NCI-H446 treated with DMSO at 0.1 percent for 48 hours (cell line): ENCODE data around the gene CACNA1C.

ENCODE experiments used
- DNase-seq: peaks from one replicate; lab custom pipeline; 2025; lab: John Stamatoyannopoulos, UW

CACNA1C gene

DNA sequence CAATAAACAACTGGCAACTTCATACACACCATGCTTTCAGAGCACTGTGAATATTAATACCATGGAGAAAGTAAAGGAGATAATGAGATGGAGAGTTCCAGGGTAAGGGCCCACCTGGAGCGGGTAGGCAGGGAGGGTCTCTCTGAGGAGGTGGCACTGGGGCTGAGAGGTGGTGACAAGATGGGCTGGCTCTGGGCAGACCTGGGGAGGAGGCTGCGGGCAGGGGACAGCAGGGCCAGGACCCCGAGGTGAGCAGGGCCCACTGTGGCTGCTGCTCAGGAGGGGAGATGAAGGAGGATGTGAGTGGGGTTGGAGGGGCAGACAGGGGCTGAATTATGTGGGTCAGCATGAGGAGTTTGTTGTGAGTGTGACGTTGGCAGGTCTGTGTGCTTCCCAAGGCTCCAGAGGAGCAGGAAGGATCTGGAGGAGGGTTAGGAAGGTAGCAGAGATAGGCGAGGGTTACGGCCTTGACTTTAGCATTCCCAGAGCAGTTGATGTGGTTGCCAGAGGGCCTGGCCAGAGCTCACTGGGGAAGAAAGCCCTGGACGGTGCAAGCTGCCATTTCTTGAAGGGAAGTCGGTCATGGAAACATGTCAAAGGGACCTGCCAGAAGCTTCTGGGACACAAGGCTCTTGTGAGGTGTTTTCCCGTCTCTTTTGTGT is 88.2 kb downstream of the CACNA1C start:
- no peak for DNase-seq

DNA sequence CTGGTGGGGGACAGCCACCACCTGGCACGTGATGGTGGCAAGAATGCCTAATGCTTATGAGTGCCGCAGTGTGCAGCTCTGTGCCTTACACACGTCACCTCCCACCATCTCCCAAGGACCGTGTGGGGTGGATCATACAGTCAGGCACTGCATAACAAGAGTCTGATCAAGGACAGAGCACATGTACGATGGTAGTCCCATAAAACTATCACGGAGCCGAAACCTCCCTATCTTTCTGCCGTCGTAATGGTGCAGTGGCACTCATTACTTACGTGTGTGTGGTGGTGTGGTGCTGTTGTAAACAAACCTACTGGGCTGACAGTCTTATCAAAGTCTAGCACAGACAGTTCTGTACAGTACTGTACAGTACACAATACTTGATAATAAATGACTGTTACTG is 89.3 kb downstream of the CACNA1C start:
- no peak for DNase-seq

DNA sequence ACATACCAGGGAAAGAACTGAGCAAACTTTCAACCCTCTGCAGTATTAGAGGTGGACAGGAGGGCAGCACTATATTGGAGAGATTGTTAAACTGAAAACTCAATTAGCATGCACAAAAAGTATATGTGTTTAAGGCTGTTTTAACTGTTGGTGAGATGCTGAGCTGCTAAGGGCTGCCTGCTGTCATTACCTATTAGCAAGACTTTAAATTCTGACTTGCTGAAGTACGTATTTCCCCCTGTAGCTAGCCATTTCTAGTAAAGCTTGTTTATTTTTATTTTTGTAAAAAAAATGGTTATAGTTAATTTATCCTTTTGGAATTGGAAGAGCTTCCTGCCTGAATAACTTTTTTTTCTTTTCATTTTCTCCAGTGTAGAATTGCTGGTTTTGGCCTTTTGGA is 92.2 kb downstream of the CACNA1C start:
- no peak for DNase-seq

DNA sequence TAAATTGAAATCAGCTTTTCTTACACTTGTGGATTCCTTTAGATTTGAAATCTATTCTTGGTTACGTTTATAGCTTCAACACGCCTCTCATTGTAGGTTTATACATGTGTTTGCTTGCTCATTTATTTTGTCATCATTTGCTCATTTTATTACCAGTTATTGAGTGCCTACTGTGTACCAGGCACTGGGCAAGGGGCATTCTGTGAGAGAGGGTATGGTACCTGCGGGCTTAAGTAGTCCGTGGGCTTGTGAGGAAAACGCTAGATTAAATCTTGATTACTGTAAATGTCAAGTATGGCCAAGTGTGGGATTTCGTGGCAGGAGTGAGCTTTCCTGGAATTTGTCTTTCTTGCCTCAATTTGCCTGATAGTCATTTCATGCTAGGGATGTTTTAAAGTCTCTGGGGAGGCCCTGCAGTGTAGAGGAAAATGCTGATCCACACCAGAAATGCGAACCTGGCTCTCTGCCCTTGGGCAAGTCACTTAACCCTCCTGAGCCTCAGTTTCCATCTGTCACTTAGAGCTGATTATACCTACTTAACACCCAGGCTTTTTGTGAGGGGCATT is 92.7 kb downstream of the CACNA1C start:
- DNase-seq = no peak

DNA sequence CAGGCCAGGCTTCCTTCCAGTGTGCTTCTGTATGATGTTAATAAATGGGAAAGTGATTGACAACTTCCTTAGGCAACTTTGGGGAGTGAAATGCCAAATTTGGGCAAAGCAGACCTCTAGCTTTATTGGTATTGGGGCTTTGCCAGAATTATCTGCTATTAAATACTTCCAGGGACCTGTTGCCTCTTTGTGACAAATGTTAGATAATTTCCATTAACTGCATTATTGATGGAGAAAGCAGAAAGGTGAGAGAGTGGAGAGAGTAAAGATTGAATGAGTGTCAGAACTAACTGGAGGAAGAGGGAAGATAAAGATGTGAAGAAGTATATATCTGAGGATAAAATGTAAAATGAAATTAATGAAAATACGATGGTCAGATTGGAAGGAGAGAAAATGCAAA is 94.5 kb downstream of the CACNA1C start:
- DNase-seq = peak; percentile 27

DNA sequence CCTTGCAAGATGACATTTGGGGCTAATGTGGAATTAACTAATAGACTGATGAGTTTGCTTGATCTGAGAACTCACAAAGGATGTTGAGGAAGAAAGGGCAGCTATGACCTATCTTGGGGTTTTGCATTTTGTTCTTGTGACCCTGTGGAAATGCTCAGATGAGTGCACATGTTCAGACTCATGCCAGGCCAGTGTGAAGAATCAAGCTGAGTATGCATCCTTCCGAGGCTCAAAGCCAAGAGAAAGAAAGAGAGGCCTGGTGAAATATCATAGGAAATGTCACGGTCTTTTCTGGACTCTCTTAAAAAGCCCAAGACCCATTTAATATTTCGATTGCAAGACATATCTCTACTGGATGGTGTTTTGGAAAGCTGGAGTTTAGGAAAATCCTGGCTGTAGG is 96.3 kb downstream of the CACNA1C start:
- DNase-seq = no peak

DNA sequence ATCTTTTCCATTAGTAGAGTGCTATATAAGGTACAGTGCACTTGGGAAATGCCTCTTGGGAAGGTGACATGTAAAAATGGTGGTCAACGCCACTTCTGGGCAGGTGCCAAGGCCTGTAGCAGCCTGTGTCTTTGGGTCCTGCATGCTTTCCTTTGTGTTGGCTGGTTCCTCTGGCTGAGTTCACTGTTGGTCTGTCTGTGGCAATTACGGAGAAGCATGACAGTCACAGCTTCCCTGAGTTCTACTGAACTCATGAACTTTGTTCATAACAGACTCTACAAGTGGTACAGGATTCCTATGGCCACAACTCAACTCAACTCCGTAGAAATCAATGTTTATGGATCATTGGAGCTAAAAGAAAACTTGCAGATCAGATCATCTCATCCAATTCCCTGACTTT is 98.0 kb downstream of the CACNA1C start:
- DNase-seq = no peak

DNA sequence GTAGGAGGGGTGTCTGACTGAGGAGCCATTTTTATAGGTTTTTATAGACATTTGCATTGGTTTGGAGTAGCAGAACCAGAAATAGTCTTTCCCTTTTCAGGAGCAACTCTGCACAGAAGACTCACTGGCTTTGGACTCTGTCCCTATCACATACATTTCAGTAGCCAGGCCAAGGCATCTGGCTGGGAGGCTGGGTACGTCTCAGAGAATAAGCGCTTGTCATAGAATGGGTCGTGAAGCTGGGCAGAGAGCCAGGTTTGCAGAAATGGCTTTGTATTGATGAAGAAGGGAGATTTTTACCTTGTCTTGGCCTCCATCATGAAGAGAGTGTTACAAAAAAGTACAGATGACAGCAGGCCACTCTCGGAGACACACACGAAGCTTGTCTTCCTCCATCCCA is 98.6 kb downstream of the CACNA1C start:
- DNase-seq = peak; percentile 21

DNA sequence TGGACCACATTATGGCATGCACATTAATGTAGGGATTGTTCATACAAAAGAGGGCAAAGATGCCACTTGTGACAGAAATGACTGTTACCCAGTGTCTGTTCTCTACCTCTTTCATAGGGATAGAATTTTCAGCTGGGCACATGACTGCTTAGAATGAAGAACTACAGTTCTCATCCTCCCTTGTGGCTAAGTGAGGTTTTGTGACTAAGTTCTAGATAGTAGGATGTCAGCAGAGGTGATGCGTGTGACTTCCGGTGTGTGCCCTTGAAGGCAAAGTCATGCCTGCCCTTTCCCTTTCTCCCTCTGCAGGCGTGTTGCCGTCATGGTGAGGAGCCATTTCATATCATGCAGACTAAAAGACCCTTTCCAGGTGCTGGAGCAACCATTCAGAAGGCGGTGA is 99.3 kb downstream of the CACNA1C start:
- no peak for DNase-seq

DNA sequence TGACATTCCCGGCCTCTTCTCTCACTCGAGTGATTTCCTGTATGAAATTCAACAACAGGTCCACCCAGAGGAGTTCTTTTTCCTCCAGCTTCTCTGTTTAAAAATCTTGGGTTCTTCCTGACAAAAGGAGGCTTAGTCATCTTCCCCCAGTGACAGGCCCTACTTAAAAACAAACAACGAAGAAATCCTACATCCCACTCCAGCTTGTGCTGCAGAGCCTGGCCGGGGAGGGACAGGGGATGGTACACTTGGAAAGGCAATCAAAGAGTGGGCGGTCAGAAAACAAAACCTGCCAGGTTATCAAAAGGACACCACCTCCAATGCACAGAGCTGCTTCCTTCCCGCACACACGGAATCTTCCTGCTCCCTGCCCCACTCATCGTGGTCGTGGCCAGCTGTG is 101.3 kb downstream of the CACNA1C start:
- no peak for DNase-seq

DNA sequence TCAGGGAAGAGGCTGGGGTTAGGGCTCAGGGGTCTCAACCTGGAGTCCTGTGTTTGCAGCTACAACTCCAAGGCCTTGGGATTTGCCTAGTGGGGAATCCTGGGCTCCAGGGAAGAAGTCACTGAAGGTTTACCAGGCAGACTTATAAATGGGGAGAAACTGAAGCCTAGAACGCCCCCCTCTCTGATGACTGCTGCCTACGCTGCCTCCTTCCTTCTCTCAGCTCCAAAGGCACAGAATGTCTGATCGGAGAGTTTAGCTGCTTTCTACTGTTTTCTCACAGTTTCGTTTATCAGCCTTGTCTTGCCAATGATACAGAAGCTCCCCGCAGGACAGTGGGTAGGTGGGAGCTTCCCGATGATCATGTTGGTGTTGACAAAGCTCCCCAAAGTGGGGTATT is 101.7 kb downstream of the CACNA1C start:
- no peak for DNase-seq

DNA sequence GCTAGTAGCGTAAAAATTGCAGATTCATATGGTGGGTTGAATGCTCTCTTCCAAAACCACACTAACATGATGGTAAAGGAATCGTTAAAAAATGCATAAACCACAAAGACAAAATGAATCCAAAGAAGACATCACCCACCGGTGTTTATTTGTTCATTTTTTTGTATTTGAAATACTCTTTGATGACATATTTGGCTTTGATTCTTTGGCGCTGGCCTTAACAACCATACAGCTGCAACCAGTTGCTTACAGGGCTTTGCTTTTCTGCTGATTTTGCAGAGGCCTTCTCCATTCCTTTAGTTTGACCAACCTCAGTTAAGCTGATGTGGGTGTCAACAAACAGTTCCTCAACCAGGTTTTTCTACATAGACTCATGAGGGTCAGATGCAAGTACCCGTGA is 103.5 kb downstream of the CACNA1C start:
- no peak for DNase-seq

DNA sequence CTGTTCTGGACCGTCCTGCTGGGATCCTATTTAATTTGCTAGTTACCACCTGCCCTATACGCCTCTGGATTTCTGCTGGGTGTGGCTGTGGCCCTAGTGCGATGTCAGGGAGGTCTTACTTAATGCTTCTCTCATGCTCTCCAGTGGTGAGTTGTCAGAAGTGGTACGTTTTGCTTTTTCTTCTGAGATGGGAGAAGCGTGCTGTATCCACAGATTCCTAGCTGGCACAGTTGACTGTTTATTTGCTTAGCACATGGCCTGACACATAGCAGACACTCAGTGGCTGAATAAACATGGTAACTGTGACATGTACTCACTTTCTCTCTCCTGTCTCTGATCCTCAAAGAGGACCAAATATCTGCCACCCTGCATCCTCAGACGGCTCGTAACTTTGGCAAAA is 107.3 kb downstream of the CACNA1C start:
- no peak for DNase-seq

DNA sequence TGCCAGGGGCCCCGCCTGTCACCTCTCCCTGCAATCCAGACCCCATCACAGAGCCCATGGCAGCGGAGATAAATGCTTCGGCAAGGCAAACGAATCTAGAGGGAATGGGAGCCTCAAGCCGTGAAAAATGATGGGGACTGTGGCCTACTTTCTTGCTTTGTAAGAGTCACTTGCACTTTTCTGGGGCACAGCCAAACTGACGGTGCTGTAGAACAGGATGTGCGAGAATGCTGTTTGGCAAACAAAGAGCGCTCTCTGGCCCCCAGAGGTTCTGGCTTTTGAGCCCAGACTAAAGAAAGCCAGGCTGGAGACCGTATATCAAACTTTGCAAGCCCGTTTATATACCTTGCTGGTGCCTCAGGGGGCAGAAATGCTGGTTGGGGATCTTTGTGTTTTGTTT is 108.7 kb downstream of the CACNA1C start:
- no peak for DNase-seq

DNA sequence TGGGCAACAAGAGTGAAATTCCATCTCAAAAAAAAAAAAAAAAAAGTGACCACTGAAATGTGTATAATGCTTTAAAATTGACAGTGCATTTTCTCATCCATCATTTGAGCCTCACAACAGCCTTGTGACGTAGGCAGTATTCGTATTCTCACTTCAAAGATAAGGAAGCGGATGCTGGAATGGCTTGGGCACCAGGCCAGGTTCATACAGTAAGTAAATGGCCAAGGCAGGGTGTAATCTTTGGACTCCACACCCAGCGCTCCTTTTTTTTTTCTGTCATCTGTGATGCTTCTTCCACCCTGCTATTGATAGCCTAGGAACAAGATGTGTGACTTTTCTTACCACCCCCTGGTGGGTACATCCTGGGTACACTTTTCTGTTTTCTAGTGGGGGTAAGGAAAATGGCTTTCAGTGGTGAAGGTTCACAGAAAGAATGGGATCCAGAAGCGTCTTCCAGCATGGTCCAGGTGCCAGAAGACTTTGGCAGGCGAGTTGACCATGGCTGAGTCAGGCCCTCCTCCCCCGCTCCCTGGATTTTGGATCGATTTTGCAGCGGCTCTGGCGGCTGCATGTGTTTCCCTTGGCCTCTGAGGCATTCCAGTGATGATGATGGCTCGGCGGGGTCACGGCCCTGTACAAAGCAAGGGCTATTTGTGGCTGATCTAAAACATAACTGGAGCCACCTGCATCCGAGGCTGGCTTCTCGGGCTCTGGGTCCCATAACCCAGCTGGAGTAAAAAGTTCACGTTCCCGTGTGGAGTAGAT is 110.6 kb downstream of the CACNA1C start:
- DNase-seq = peak; percentile 87

DNA sequence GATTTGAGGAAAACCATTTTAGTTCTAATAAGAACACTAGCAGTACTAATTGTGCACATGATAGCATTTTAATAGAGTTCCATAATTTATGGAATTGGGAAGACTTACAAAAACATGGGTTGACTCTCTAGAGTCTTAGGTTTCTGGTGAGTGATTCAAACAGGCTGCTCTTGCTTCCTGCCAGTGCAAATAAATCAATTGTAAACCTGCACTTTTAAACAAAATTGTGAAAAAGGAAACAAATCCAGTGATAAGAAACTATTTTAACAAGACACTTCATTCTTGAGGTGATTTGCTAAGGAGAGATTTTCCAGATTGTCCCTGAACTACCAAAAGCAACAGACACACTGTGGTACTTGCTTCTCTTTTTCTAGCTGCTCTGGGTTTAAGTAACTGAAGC is 112.2 kb downstream of the CACNA1C start:
- DNase-seq = no peak

DNA sequence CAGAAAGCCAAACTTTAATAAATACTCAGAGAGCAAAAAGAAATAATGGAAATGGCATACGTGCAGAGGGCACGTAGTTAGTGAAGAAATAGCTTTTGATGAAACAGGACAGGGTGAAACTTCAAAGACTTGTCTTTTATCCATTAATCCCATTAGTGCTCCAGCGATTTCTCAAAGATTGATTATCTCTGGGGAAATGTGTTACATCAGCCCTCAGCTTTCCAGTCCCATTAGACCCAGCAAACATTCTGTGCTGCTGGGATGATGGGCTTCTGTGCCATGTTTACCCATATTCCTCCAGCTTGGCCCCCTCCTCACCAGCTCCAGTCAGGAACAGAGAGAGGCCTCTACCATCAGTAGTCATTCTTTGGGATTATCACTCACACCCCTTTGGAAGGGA is 113.1 kb downstream of the CACNA1C start:
- DNase-seq = no peak

DNA sequence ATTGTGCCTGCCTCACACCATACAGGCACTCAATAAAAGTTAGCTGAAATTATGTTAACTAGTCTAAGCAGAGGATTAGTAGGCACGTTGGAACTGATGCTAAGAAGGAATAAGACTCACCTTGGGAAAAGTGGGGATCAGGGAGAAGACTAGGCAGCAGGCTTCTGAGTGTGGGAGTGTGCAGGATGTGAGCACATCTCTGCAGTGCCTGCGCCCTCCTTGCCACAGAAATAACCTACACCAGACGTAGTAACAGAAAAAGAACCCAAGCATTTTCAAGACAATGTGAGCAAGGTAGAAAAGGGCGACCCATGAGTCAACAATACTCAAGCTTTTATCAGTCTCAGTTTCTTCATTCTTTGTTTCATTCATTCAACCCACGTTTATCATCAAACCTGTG is 113.9 kb downstream of the CACNA1C start:
- DNase-seq = no peak

DNA sequence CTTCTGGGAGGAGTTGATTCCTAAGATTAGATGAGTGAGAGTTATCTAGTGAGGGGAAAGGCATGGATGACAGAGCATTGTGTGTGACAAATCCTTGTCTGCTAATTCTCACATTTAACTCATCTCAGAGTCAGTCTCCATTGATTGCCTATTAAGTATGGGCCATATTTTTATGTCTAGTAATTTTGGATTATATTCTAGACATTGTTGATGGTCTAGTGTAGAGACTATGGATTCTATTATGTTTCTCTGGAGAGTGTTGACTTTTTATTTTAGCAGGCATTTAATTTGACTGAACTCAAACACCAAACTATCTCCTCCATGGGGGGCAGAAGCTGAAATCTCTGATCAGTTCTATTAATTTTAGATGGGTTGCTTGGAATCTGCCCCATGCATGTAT is 114.4 kb downstream of the CACNA1C start:
- DNase-seq = no peak

DNA sequence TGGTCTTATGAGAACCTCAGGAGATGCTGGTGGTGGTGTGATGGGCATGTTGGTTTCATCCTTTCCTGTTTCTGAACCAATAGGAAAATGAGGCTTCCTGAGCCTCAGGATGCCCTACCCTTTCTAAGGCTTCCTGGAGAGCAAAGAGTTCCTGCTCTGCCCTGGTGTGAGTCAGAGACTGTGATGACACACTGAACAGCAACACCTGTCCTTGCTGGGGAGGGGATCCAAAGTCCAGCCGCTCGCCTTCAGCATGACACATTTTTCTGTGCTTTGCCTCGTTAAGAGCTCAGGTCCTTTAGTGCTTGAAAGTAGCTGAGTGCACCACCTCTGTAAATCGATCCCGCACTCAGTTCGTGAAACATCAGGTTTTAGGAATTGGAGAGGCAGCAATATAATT is 116.0 kb downstream of the CACNA1C start:
- DNase-seq = peak; percentile 22

DNA sequence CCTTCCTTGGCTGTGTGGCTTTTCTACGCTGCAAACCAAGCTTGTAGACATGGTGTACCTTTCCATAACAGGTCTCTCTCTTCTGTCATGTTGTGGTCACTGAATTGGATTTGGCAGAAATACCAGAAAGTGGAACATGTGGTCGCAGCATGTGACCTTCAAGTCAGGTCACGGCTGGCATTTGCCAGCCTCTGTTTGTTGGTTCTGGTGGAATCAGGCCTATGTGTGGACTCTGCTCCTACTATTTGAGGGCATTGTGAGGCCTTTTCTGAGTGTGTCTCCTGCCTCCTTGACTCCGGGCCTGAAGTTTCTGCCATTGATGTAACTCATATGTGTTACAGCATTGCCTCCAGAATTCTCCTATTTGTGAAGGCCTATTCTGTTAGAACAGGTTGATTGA is 116.7 kb downstream of the CACNA1C start:
- no peak for DNase-seq

DNA sequence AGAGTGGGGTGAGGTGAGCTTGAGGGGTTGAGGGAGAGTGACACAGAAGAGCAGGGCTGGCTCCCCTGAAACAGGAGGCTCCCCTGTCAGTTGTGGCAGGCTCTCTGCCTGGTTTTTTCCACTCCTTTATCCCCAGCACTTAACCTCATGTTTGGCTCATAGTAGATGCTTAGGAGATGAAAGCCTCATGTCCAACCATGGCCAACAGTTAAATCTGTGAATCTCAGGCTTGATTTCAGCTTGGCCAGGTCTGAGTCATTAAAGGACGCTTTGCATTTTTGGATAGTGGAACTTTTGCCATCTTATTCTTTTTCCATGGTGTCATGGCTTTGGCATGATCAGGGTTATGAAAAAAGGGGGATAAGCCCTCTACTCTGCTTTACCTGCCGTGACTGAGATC is 117.2 kb downstream of the CACNA1C start:
- DNase-seq = peak; percentile 78

DNA sequence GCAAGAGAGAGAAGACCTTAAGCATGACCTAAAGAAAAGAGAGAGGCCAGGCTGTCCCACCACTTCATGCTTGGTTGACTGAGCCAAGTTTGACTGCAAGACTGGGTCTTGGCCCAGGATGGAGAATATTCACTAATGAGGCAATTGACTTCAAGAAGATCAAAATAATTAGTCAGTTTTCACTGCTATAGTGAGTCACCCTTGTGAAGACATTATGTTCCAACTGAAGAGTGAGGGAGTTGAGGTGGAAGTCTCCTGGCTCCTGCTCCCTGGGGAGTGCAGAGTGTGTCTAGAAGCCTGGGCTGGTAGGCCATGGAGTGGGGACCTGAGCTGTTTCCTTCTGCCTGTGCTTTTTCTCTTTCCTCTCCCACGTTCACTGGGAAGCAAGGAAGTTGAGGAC is 117.6 kb downstream of the CACNA1C start:
- peak; percentile 97 for DNase-seq
